ENCODE data around the gene ARHGAP15. TPM values are rescaled to one million over a fixed set of nuclear protein-coding genes. Genes with fewer than 3 reads are reported as not detected.

The ARHGAP15 gene
- total RNA-seq, 4 donors from 2014 or later: 0.80 to 53.1 (median 12.7) TPM

DNA sequence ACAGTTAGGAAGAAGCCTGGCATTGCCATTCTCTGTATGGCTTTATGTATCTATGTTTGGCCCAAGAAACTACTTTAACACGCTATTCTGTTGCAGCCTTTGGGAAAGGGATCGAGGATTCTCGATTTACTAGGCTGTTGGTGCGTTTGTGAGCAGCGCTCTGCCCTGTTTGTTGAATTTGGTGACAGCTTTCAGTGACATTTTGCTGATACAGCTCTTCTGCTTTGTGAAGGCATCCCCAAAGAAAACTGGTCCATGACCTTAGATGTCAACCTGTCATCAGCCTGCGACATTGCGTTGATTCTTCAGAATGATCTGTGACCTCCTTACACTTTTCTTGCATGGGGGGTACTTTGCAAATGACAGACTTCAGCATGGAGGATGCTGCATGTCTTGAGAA lies 431.5 kb downstream of the ARHGAP15 start:
- no peaks in the 10 kb centered on the region for H3K36me3 ChIP-seq
- H3K9me3 ChIP-seq: no peaks in the 10 kb centered on the region
- 96% methylated on average over 7 of the region's 7 CpGs; no CpG with 5 or more reads in 1 of the 2 donors for WGBS, 2 donors (ENCODE audit: low coverage in 1 of 2)
- H3K4me1 ChIP-seq: no peaks in the 10 kb centered on the region
- intact Hi-C loops (cut with DNase I; ENCODE audit: low total_unique reads): no loop called here
- no peak overlapping the region for H3K27ac ChIP-seq
- in situ Hi-C loops (cut with MboI; ENCODE audit: low pct_ligation_motif_present in 1 of 4, low pct_unique_long_range_greater_than_20kb in 1 of 4, low sequenced_read_pairs in 3 of 4): no loop called here
- TF ChIP-seq CTCF (IDR thresholded peaks at IDR 0.05) (no peak), POLR2A (IDR thresholded peaks at IDR 0.05) (no peak), EP300 (IDR thresholded peaks at IDR 0.05; ENCODE audit: low read depth) (no peak), POLR2AphosphoS5 (IDR thresholded peaks at IDR 0.05) (no peak)
- no peak overlapping the region for H3K4me3 ChIP-seq
- no peaks in the 10 kb centered on the region for H3K27me3 ChIP-seq
- DNase-seq: no peak

DNA sequence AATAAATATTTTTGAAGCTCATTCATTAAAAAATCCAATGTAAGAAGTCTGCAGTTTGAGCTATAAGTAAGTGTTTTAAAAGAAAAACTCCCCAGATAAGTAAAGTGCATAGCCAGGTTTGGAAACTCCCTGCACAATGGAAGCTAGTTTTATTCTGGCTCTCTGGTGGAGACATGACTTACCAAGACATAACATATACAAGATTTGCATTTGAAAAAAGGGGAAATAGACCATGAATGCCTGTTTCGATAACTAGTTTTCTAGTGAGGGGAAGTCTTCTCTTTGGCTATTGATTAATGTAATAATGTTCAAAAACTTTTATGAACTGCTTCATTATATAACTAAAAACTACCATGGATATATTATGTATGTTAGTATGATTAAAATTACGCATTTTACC lies 435.2 kb downstream of the ARHGAP15 start:
- intact Hi-C loops (cut with DNase I; ENCODE audit: low total_unique reads) (no loop called here), in situ Hi-C loops (cut with MboI; ENCODE audit: low pct_ligation_motif_present in 1 of 4, low pct_unique_long_range_greater_than_20kb in 1 of 4, low sequenced_read_pairs in 3 of 4) (no loop called here)
- 86 to 96% methylated on average over 2 of the region's 2 CpGs for WGBS, 2 donors (ENCODE audit: low coverage in 1 of 2)
- Histone ChIP-seq H3K27me3 (no peaks in the 10 kb centered on the region), H3K4me3 (no peak overlapping the region), H3K27ac (no peak overlapping the region), H3K36me3 (no peaks in the 10 kb centered on the region), H3K9me3 (no peaks in the 10 kb centered on the region), H3K4me1 (no peaks in the 10 kb centered on the region)
- no peak for TF ChIP-seq CTCF (IDR thresholded peaks at IDR 0.05)
- DNase-seq: no peak

DNA sequence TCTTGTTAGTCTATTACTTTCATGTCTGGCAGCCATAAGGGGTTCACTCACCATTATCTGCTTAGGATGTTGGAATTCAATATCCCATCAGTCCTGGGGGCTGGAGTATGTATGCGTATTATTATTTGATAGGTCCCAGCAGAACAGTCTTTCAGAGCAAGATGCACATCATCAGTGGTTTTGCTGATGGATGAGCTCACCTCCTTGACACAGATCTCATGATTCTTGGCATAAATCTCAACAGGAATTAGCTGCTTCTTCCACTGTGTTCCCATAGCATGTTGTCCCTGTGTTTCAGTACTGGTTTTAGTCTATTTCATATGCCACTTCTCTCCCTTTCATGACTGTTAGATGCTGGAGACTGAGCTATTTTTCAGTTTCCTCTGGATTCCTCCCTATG lies 442.5 kb downstream of the ARHGAP15 start:
- intact Hi-C loops (cut with DNase I; ENCODE audit: low total_unique reads): no loop called here
- Histone ChIP-seq H3K4me3 (no peak overlapping the region), H3K27me3 (no peaks in the 10 kb centered on the region), H3K36me3 (no peaks in the 10 kb centered on the region), H3K27ac (no peak overlapping the region), H3K9me3 (no peaks in the 10 kb centered on the region), H3K4me1 (no peaks in the 10 kb centered on the region)
- TF ChIP-seq POLR2AphosphoS5 (IDR thresholded peaks at IDR 0.05) (no peak), CTCF (IDR thresholded peaks at IDR 0.05) (no peak), POLR2A (IDR thresholded peaks at IDR 0.05) (no peak), EP300 (IDR thresholded peaks at IDR 0.05; ENCODE audit: low read depth) (no peak)
- no peak for DNase-seq
- 100% methylated on average over 1 of the region's 1 CpG; no CpG with 5 or more reads in 1 of the 2 donors for WGBS, 2 donors (ENCODE audit: low coverage in 1 of 2)
- in situ Hi-C loops (cut with MboI; ENCODE audit: low pct_ligation_motif_present in 1 of 4, low pct_unique_long_range_greater_than_20kb in 1 of 4, low sequenced_read_pairs in 3 of 4): no loop called here

- H3K4me3 ChIP-seq: no peak overlapping the region
- intact Hi-C loops (cut with DNase I; ENCODE audit: low total_unique reads): no loop called here
- no peaks in the 10 kb centered on the region for H3K4me1 ChIP-seq
- TF ChIP-seq CTCF (IDR thresholded peaks at IDR 0.05) (no peak), POLR2AphosphoS5 (IDR thresholded peaks at IDR 0.05) (no peak), EP300 (IDR thresholded peaks at IDR 0.05; ENCODE audit: low read depth) (no peak), POLR2A (IDR thresholded peaks at IDR 0.05) (no peak)
- no peaks in the 10 kb centered on the region for H3K9me3 ChIP-seq
- in situ Hi-C loops (cut with MboI; ENCODE audit: low pct_ligation_motif_present in 1 of 4, low pct_unique_long_range_greater_than_20kb in 1 of 4, low sequenced_read_pairs in 3 of 4): no loop called here
- WGBS, 2 donors (ENCODE audit: low coverage in 1 of 2): 77 to 89% methylated on average over 3 to 4 of the region's 4 CpGs
- H3K36me3 ChIP-seq: no peaks in the 10 kb centered on the region
- no peak overlapping the region for H3K27ac ChIP-seq
- no peak for DNase-seq
- no peaks in the 10 kb centered on the region for H3K27me3 ChIP-seq
Observed at GRCh38 chr2:143572421-143572820, 443.2 kb downstream of the ARHGAP15 start.

All from transverse colon (tissue), 4 donors.